HG03039 (cell line): ENCODE data around the gene PARD6G.
"Not testable (repeated sequence)": the region's sequence is repeated elsewhere in the genome, so short reads cannot be mapped to it uniquely, and the experiment has no call there.

Experiments used
- ATAC-seq: cut with Tn5 transposase; IDR thresholded peaks from one replicate; pipeline ENCODE4 v1.9.1; 2021; ENCODE audit warnings: mild to moderate bottlenecking, moderate library complexity; ENCODE audit not compliant: unreplicated experiment

Gene PARD6G

GRCh38 chr18:80176334-80177073, 70.8 kb downstream of the PARD6G start:
- no peak for ATAC-seq

- no peak for ATAC-seq
Observed at GRCh38 chr18:80175451-80176204, 71.7 kb downstream of the PARD6G start.

- no peak for ATAC-seq
Observed at GRCh38 chr18:80173060-80173459, 74.3 kb downstream of the PARD6G start.

GRCh38 chr18:80172056-80172455, 75.3 kb downstream of the PARD6G start:
- ATAC-seq: no peak

GRCh38 chr18:80171054-80171872, 76.1 kb downstream of the PARD6G start:
- ATAC-seq: no peak

- ATAC-seq: no peak
Observed at GRCh38 chr18:80170395-80171053, 76.8 kb downstream of the PARD6G start.

- ATAC-seq: no peak
Observed at GRCh38 chr18:80169607-80170006, 77.7 kb downstream of the PARD6G start.

- ATAC-seq: no peak
Observed at GRCh38 chr18:80168982-80169381, 78.3 kb downstream of the PARD6G start.

GRCh38 chr18:80168346-80168745, 79.0 kb downstream of the PARD6G start:
- ATAC-seq: no peak

- no peak for ATAC-seq
Observed at GRCh38 chr18:80167931-80168330, 79.4 kb downstream of the PARD6G start.

GRCh38 chr18:80167331-80167730, 80.0 kb downstream of the PARD6G start:
- no peak for ATAC-seq

GRCh38 chr18:80166725-80167124, 80.6 kb downstream of the PARD6G start:
- no peak for ATAC-seq

GRCh38 chr18:80166240-80166639, 81.1 kb downstream of the PARD6G start:
- no peak for ATAC-seq

- ATAC-seq: not testable (repeated sequence)
Observed at GRCh38 chr18:80164727-80165355, 82.5 kb downstream of the PARD6G start.

GRCh38 chr18:80163183-80163582, 84.1 kb downstream of the PARD6G start:
- no peak for ATAC-seq

GRCh38 chr18:80161781-80162417, 85.4 kb downstream of the PARD6G start:
- ATAC-seq: no peak

- ATAC-seq: no peak
Observed at GRCh38 chr18:80159713-80160636, 87.3 kb downstream of the PARD6G start.

- ATAC-seq: no peak
Observed at GRCh38 chr18:80158365-80158764, 88.9 kb downstream of the PARD6G start.
